Effector CD8-positive, alpha-beta T cell (primary cell): ENCODE results near the gene BNC2.

Experiments used
- DNase-seq: peaks from one replicate; lab custom pipeline; 2025; lab: John Stamatoyannopoulos, UW

BNC2 gene

GRCh38 chr9:16869131-16869881 lies 1.2 kb downstream of the BNC2 start:
- no peak for DNase-seq

- DNase-seq, result no peak
These were observed 1.8 kb downstream of the BNC2 start for GRCh38 chr9:16868701-16869100.

GRCh38 chr9:16867576-16868311 lies 2.7 kb downstream of the BNC2 start:
- DNase-seq, result no peak

GRCh38 chr9:16866587-16866986 lies 3.9 kb downstream of the BNC2 start:
- no peak for DNase-seq

GRCh38 chr9:16864649-16865434 lies 5.6 kb downstream of the BNC2 start:
- no peak for DNase-seq

GRCh38 chr9:16848179-16848578 lies 22.3 kb downstream of the BNC2 start:
- DNase-seq, result no peak

- DNase-seq, result no peak
These were observed 23.5 kb downstream of the BNC2 start for GRCh38 chr9:16846986-16847385.

- no peak for DNase-seq
These were observed 24.1 kb downstream of the BNC2 start for GRCh38 chr9:16846367-16846766.

GRCh38 chr9:16834817-16835216 lies 35.7 kb downstream of the BNC2 start:
- no peak for DNase-seq

- DNase-seq, result no peak
These were observed 37.1 kb downstream of the BNC2 start for GRCh38 chr9:16833296-16833835.

- no peak for DNase-seq
These were observed 38.4 kb downstream of the BNC2 start for GRCh38 chr9:16832101-16832500.

- no peak for DNase-seq
These were observed 39.7 kb downstream of the BNC2 start for GRCh38 chr9:16830806-16831205.

GRCh38 chr9:16828340-16829281 lies 41.9 kb downstream of the BNC2 start:
- DNase-seq, result no peak

GRCh38 chr9:16825971-16826625 lies 44.4 kb downstream of the BNC2 start:
- DNase-seq, result no peak

GRCh38 chr9:16825331-16825725 lies 45.1 kb downstream of the BNC2 start:
- no peak for DNase-seq

- DNase-seq, result no peak
These were observed 45.7 kb downstream of the BNC2 start for GRCh38 chr9:16824545-16825330.

- DNase-seq, result no peak
These were observed 46.6 kb downstream of the BNC2 start for GRCh38 chr9:16823906-16824305.

GRCh38 chr9:16821344-16821743 lies 49.1 kb downstream of the BNC2 start:
- no peak for DNase-seq

- DNase-seq, result no peak
These were observed 53.0 kb downstream of the BNC2 start for GRCh38 chr9:16817514-16817913.

GRCh38 chr9:16817002-16817401 lies 53.5 kb downstream of the BNC2 start:
- no peak for DNase-seq
